MCF 10A (cell line): ENCODE data around the gene SRSF5. TPM values are rescaled to one million over a fixed set of nuclear protein-coding genes. Genes with fewer than 3 reads are reported as not detected.

Experiments used
- BruUV-seq: library from RNA; stranded (reverse); fragments of 400-500 nt; replicated peaks from 2 replicates; lab custom pipeline; 2021; lab: Mats Ljungman, UMichigan
- CTCF ChIA-PET: fragments of 300-600 bp; sonication (Branson Sonifier 250); formaldehyde crosslinking; extraction: SDS; loops from one replicate; lab custom pipeline; 2021; ENCODE audit warnings: antibody characterized with exemption, inconsistent platforms; lab: Yijun Ruan, JAX
- POLR2A ChIA-PET: fragments of 300-600, 350-650 bp; sonication (Branson Sonifier 250); formaldehyde crosslinking; extraction: SDS; loops from one replicate; lab custom pipeline; 2020; ENCODE audit warnings: antibody characterized with exemption, inconsistent platforms; lab: Yijun Ruan, JAX
- DNase-seq: peaks from one replicate; pipeline ENCODE4 v3.0.0-alpha.2; 2018; ENCODE audit not compliant: unreplicated experiment
- H3K27ac Mint-ChIP-seq: one replicate; pipeline ENCODE4 v1.8.0; 2022; ENCODE audit warnings: mild to moderate bottlenecking, low read depth, mixed read lengths; ENCODE audit not compliant: unreplicated experiment
- H3K27me3 Mint-ChIP-seq: one replicate; pipeline ENCODE4 v1.8.0; 2022; ENCODE audit warnings: mixed read lengths; ENCODE audit not compliant: insufficient read depth, unreplicated experiment
- H3K36me3 Mint-ChIP-seq: one replicate; pipeline ENCODE4 v1.8.0; 2022; ENCODE audit warnings: mild to moderate bottlenecking, moderate library complexity, mixed read lengths; ENCODE audit not compliant: insufficient read depth, unreplicated experiment
- H3K4me1 Mint-ChIP-seq: one replicate; pipeline ENCODE4 v1.8.0; 2022; ENCODE audit warnings: mixed read lengths; ENCODE audit not compliant: insufficient read depth, unreplicated experiment
- H3K4me3 Mint-ChIP-seq: one replicate; pipeline ENCODE4 v1.8.0; 2022; ENCODE audit warnings: mild to moderate bottlenecking, moderate library complexity, mixed read lengths; ENCODE audit not compliant: unreplicated experiment
- H3K9me3 Mint-ChIP-seq: one replicate; pipeline ENCODE4 v1.8.0; 2022; ENCODE audit warnings: mixed read lengths; ENCODE audit not compliant: unreplicated experiment
- CTCF ChIP-seq: fragments of 200-600 bp; IDR thresholded peaks from one replicate; pipeline ENCODE4 v1.8.0; 2022; ENCODE audit warnings: antibody characterized with exemption, mild to moderate bottlenecking; ENCODE audit not compliant: unreplicated experiment
- intact Hi-C: fragments of 100-400 bp; cut with micrococcal nuclease; formaldehyde crosslinking; loops from 2 replicates; pipeline ENCODE4 v1.14.1; 2022
- total RNA-seq: library from RNA; stranded (reverse); gene quantifications from 2 replicates; pipeline ENCODE4 v1.2.3, GENCODE V29; 2022

SRSF5 gene
- total RNA-seq, 1 experiment from 2014 or later = 281 TPM

- H3K27ac Mint-ChIP-seq = no peak overlapping the region
- ChIA-PET CTCF (interaction anchor here (0.6 kb wide), 1 partner anchor 202 kb away, joined by 4 read pairs; no protein-coding TSS in a partner anchor), POLR2A (interaction anchor here (0.6 to 2.6 kb wide), 2 partner anchors 10 to 553 kb away, joined by 4 to 19 read pairs; partner anchors contain the start of gene SRSF5)
- no TSS peak for BruUV-seq
- H3K9me3 Mint-ChIP-seq = no peaks in the 10 kb centered on the region
- no peak for DNase-seq
- H3K4me3 Mint-ChIP-seq = no peak overlapping the region
- intact Hi-C loops = no loop called here
- no peaks in the 10 kb centered on the region for H3K4me1 Mint-ChIP-seq
- TF ChIP-seq CTCF = no peak
- H3K36me3 Mint-ChIP-seq = peaks cover 85% of the 10 kb centered on the region
- H3K27me3 Mint-ChIP-seq = no peaks in the 10 kb centered on the region
These were observed 10.0 kb downstream of the SRSF5 start for GRCh38 chr14:69776875-69777453.

GRCh38 chr14:69779088-69779487 is 12.1 kb downstream of the SRSF5 start:
- no peaks in the 10 kb centered on the region for H3K27me3 Mint-ChIP-seq
- no peak overlapping the region for H3K27ac Mint-ChIP-seq
- H3K9me3 Mint-ChIP-seq = no peaks in the 10 kb centered on the region
- ChIA-PET POLR2A (interaction anchor here (0.6 to 1.5 kb wide), 4 partner anchors 9 to 219 kb away, joined by 3 to 11 read pairs (median 4); partner anchors contain the start of gene SRSF5), CTCF (no interaction called here)
- BruUV-seq = no TSS peak
- H3K36me3 Mint-ChIP-seq = peaks cover 64% of the 10 kb centered on the region
- no peak overlapping the region for H3K4me3 Mint-ChIP-seq
- no peaks in the 10 kb centered on the region for H3K4me1 Mint-ChIP-seq
- TF ChIP-seq CTCF = no peak
- intact Hi-C loops = no loop called here
- DNase-seq = no peak

DNA sequence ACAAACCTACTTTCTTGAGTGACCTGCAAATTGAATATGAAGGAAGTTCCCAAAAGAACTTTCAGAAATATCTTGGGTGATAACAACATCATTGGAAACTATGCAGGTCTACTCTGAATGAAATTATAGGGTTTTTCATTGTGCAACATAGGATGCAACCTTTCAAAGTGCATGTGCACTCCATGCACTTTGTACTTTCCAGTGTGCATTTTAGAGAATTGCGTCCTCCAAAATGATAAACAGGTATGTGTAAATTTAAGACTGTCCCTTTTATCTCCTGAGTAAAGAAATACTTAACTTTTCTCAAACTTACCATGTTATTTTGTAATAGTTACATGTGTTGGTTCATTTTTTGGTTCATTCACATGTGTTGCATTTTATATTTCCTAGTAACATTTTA is 13.2 kb downstream of the SRSF5 start:
- no peak for TF ChIP-seq CTCF
- Mint-ChIP-seq H3K4me1 (no peaks in the 10 kb centered on the region), H3K9me3 (no peaks in the 10 kb centered on the region), H3K36me3 (peaks cover 54% of the 10 kb centered on the region), H3K27me3 (no peaks in the 10 kb centered on the region), H3K4me3 (no peak overlapping the region), H3K27ac (no peak overlapping the region)
- no peak for DNase-seq
- intact Hi-C loops = no loop called here
- CTCF ChIA-PET = no interaction called here
- no TSS peak for BruUV-seq
- POLR2A ChIA-PET = interaction anchor here (1.2 to 1.4 kb wide), 3 partner anchors 8 to 14 kb away, joined by 3 to 5 read pairs (median 4); partner anchors contain the start of gene SRSF5

DNA sequence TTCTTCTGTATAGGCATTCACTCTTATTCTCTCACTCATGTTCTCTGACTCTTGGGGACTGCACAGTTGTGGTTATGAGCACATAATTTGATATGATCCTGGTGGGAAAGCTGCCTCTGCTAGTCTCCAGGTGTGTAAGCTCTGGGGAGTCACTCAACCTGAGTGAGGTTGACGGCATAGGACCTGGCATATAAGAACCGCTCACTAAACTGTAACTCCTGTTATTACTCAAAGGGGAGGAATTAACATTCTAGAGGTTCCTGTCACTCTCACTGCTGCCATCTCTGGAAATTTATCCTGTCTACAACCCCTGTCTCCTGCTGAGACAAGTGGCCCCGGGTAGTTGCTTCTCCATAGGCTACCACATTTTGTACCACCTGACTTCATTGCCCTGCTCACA is 14.0 kb downstream of the SRSF5 start:
- no peak overlapping the region for H3K27ac Mint-ChIP-seq

More for the DNA sequence above, 14.0 kb downstream of the SRSF5 start:
- BruUV-seq = no TSS peak
- H3K4me3 Mint-ChIP-seq = no peak overlapping the region
- no peak for DNase-seq
- ChIA-PET CTCF (no interaction called here), POLR2A (interaction anchor here (1.2 to 1.4 kb wide), 2 partner anchors 9 to 15 kb away, joined by 3 to 4 read pairs; partner anchors contain the start of gene SRSF5)
- intact Hi-C loops = no loop called here
- no peaks in the 10 kb centered on the region for H3K9me3 Mint-ChIP-seq
- TF ChIP-seq CTCF = no peak
- H3K4me1 Mint-ChIP-seq = no peaks in the 10 kb centered on the region
- peaks cover 45% of the 10 kb centered on the region for H3K36me3 Mint-ChIP-seq
- no peaks in the 10 kb centered on the region for H3K27me3 Mint-ChIP-seq
